DOHH2 (cell line): ENCODE measurements around the gene SULF2.

Experiments
- H3F3A ChIP-seq: fragments of 200-600 bp; sonication (generic), shearing (Covaris generic); 2 replicates; pipeline ENCODE4 v1.6.0; 2016; ENCODE audit warnings: antibody characterized with exemption, mild to moderate bottlenecking; ENCODE audit not compliant: control insufficient read depth, insufficient read depth
- H3K27ac ChIP-seq: fragments of 200-600 bp; sonication (generic); 2 replicates; pipeline ENCODE4 v1.5.1; 2014; ENCODE audit warnings: low read depth, mild to moderate bottlenecking, low read length, moderate library complexity
- H3K27me3 ChIP-seq: fragments of 200-600 bp; sonication (generic); 2 replicates; pipeline ENCODE4 v1.6.1; 2014; ENCODE audit warnings: mild to moderate bottlenecking, low read length, mixed read lengths; ENCODE audit not compliant: control insufficient read depth
- H3K36me3 ChIP-seq: fragments of 200-600 bp; sonication (generic); 2 replicates; pipeline ENCODE4 v1.6.1; 2014; ENCODE audit warnings: mild to moderate bottlenecking, low read length, moderate library complexity, mixed read lengths; ENCODE audit not compliant: control insufficient read depth
- H3K4me1 ChIP-seq: fragments of 200-600 bp; sonication (generic); 2 replicates; pipeline ENCODE4 v1.6.1; 2014; ENCODE audit warnings: mild to moderate bottlenecking, low read length, mixed read lengths; ENCODE audit not compliant: control insufficient read depth
- H3K4me2 ChIP-seq: fragments of 200-600 bp; sonication (generic); 2 replicates; pipeline ENCODE4 v1.6.0; 2014; ENCODE audit warnings: mild to moderate bottlenecking, low read length, moderate library complexity
- H3K4me3 ChIP-seq: fragments of 200-600 bp; sonication (generic); 2 replicates; pipeline ENCODE4 v1.5.1; 2014; ENCODE audit warnings: mild to moderate bottlenecking, low read length, mixed read lengths
- H3K79me2 ChIP-seq: fragments of 200-600 bp; sonication (generic); 2 replicates; pipeline ENCODE4 v1.6.1; 2014; ENCODE audit warnings: mild to moderate bottlenecking, low read length, mixed read lengths; ENCODE audit not compliant: control insufficient read depth
- H3K9me2 ChIP-seq: fragments of 200-600 bp; sonication (generic); replicated peaks from 2 replicates; pipeline ENCODE4 v1.6.1; 2014; ENCODE audit warnings: mild to moderate bottlenecking, low read length, mixed read lengths; ENCODE audit not compliant: control insufficient read depth
- H3K9me3 ChIP-seq: fragments of 200-600 bp; sonication (generic); 2 replicates; pipeline ENCODE4 v1.6.1; 2014; ENCODE audit warnings: antibody characterized with exemption, low read length, mixed read lengths; ENCODE audit not compliant: control insufficient read depth, insufficient read depth
- H4K20me1 ChIP-seq: fragments of 200-600 bp; sonication (generic); 2 replicates; pipeline ENCODE4 v1.6.0; 2014; ENCODE audit warnings: low read depth, mild to moderate bottlenecking, antibody characterized with exemption, low read length, moderate library complexity; ENCODE audit not compliant: control insufficient read depth, insufficient read depth
- CTCF ChIP-seq: fragments of 200-600 bp; sonication (generic); IDR thresholded peaks from one replicate; pipeline ENCODE4 v1.5.1; 2014; ENCODE audit warnings: antibody characterized with exemption, mild to moderate bottlenecking, low read depth, low read length; ENCODE audit not compliant: poor library complexity, severe bottlenecking
- EZH2phosphoT487 ChIP-seq: fragments of 200-600 bp; sonication (generic); IDR thresholded peaks from 2 replicates; pipeline ENCODE4 v1.6.1; 2017; ENCODE audit warnings: borderline replicate concordance, mild to moderate bottlenecking, antibody characterized with exemption, low read length, moderate library complexity, mixed read lengths

Gene SULF2

GRCh38 chr20:47696856-47697255 lies 88.4 kb downstream of the SULF2 start:
- no peaks in the 10 kb centered on the region for H4K20me1 ChIP-seq
- no peaks in the 10 kb centered on the region for H3K79me2 ChIP-seq
- H3K27me3 ChIP-seq, result peaks cover 2% of the 10 kb centered on the region; the same call in 1 of the 2 replicates
- no peaks in the 10 kb centered on the region for H3K9me2 ChIP-seq
- no peak overlapping the region for H3K4me2 ChIP-seq
- H3K27ac ChIP-seq, result no peak overlapping the region
- no peaks in the 10 kb centered on the region for H3K4me1 ChIP-seq
- H3K36me3 ChIP-seq, result no peaks in the 10 kb centered on the region
- TF ChIP-seq CTCF (no peak), EZH2phosphoT487 (no peak)
- no peak overlapping the region for H3K4me3 ChIP-seq
- H3K9me3 ChIP-seq, result no peaks in the 10 kb centered on the region
- no peaks in the 10 kb centered on the region for H3F3A ChIP-seq

- Histone ChIP-seq H3K27ac (no peak overlapping the region), H3K9me3 (no peaks in the 10 kb centered on the region), H3K4me2 (no peak overlapping the region), H3F3A (no peaks in the 10 kb centered on the region), H3K27me3 (peaks cover 2% of the 10 kb centered on the region; the same call in 1 of the 2 replicates), H3K4me1 (no peaks in the 10 kb centered on the region), H3K79me2 (no peaks in the 10 kb centered on the region), H3K36me3 (no peaks in the 10 kb centered on the region), H3K9me2 (no peaks in the 10 kb centered on the region), H3K4me3 (no peak overlapping the region), H4K20me1 (no peaks in the 10 kb centered on the region)
- TF ChIP-seq EZH2phosphoT487, result no peak
Observed at GRCh38 chr20:47694021-47694818, 91.1 kb downstream of the SULF2 start.

- no peaks in the 10 kb centered on the region for H3K9me2 ChIP-seq
- no peak overlapping the region for H3K4me3 ChIP-seq
- no peaks in the 10 kb centered on the region for H3K4me1 ChIP-seq
- H3K79me2 ChIP-seq, result no peaks in the 10 kb centered on the region
- H3K36me3 ChIP-seq, result no peaks in the 10 kb centered on the region
- TF ChIP-seq EZH2phosphoT487, result no peak
- TF ChIP-seq CTCF, result no peak
- no peaks in the 10 kb centered on the region for H3K9me3 ChIP-seq
- H3K27me3 ChIP-seq, result peaks cover 2% of the 10 kb centered on the region; the same call in 1 of the 2 replicates
- H3K4me2 ChIP-seq, result no peak overlapping the region
- no peak overlapping the region for H3K27ac ChIP-seq
- no peaks in the 10 kb centered on the region for H3F3A ChIP-seq
- H4K20me1 ChIP-seq, result no peaks in the 10 kb centered on the region
Observed at GRCh38 chr20:47691625-47692024, 93.7 kb downstream of the SULF2 start.

GRCh38 chr20:47689731-47690130 lies 95.5 kb downstream of the SULF2 start:
- TF ChIP-seq EZH2phosphoT487, result no peak
- TF ChIP-seq CTCF, result no peak
- Histone ChIP-seq H3K36me3 (no peaks in the 10 kb centered on the region), H3K27ac (no peak overlapping the region), H3K79me2 (no peaks in the 10 kb centered on the region), H3K4me1 (no peaks in the 10 kb centered on the region), H3K9me2 (no peaks in the 10 kb centered on the region), H3K27me3 (peaks cover 2% of the 10 kb centered on the region; the same call in 1 of the 2 replicates), H4K20me1 (no peaks in the 10 kb centered on the region), H3F3A (no peaks in the 10 kb centered on the region), H3K4me3 (no peak overlapping the region), H3K4me2 (no peak overlapping the region), H3K9me3 (no peaks in the 10 kb centered on the region)
